Thyroid gland (tissue), 4 donors: ENCODE measurements around the gene NLGN1. TPM values are rescaled to one million over a fixed set of nuclear protein-coding genes. Genes with fewer than 3 reads are reported as not detected.

ENCODE experiments used
- DNase-seq, 2 donors: peaks; one replicate each; pipeline ENCODE4 v3.0.0-alpha.2; 2019
- H3K27ac ChIP-seq, 3 donors: fragments of 200-600 bp; sonication (generic); 1 replicate in 2 of 3; 2 replicates in 1 of 3; pipeline ENCODE4 v1.5.1; 2016 to 2019; ENCODE audit warnings: mild to moderate bottlenecking in 1 of 3, moderate library complexity in 1 of 3
- H3K27me3 ChIP-seq: fragments of 200-600 bp; sonication (generic); one replicate; pipeline ENCODE4 v1.5.1; 2019
- H3K36me3 ChIP-seq, 2 donors: fragments of 200-600 bp; sonication (generic); one replicate each; pipeline ENCODE4 v1.5.1; 2016 to 2019
- H3K4me1 ChIP-seq, 2 donors: fragments of 200-600 bp; sonication (generic); one replicate each; pipeline ENCODE4 v1.5.1; 2017 to 2019
- H3K4me3 ChIP-seq, 3 donors: fragments of 200-600 bp; sonication (generic); replicated peaks in 1 of 3; 1 replicate in 2 of 3; 2 replicates in 1 of 3; pipeline ENCODE4 v1.5.1; 2016; ENCODE audit warnings: mild to moderate bottlenecking in 1 of 3
- H3K9me3 ChIP-seq: fragments of 200-600 bp; sonication (generic); one replicate; pipeline ENCODE4 v1.5.1; 2017
- CTCF ChIP-seq, 6 experiments: fragments of 200-600 bp in 3 of 6; fragments of 450-650 bp in 3 of 6; sonication (generic) in 3 of 6; IDR thresholded peaks; one replicate each; pipeline ENCODE4 v1.5.1; 2016 to 2019; ENCODE audit warnings: antibody characterized with exemption in 6 of 6, mild to moderate bottlenecking in 2 of 6, inconsistent platforms in 1 of 6, moderate library complexity in 1 of 6
- POLR2A ChIP-seq, 2 donors: fragments of 450-650 bp; IDR thresholded peaks; one replicate each; pipeline ENCODE4 v1.6.1; 2017; ENCODE audit warnings: antibody characterized with exemption in 2 of 2, mild to moderate bottlenecking in 2 of 2, moderate library complexity in 1 of 2
- WGBS, 2 donors: methylation state at CpG; one replicate each; pipeline ENCODE4 v1.1.5; 2017; 5-methylcytosine and 5-hydroxymethylcytosine counted together
- intact Hi-C: fragments of 100-400 bp; cut with DNase I; formaldehyde crosslinking; loops from one replicate; pipeline ENCODE4 v1.15.1; 2023
- total RNA-seq, 4 donors: library from RNA; depleted of rRNA; stranded (reverse); fragments of >200 nt; gene quantifications; one replicate each; pipeline ENCODE4 v1.2.3, GENCODE V29; 2016

Gene NLGN1
- total RNA-seq, 4 donors from 2014 or later: 2.4 to 13.9 (median 2.9) TPM

GRCh38 chr3:173463250-173463649 is 65.7 kb downstream of the NLGN1 start:
- no peak for DNase-seq
- Histone ChIP-seq H3K27me3 (no peaks in the 10 kb centered on the region), H3K4me3 (no peak overlapping the region), H3K27ac (no peak overlapping the region), H3K36me3 (no peaks in the 10 kb centered on the region), H3K9me3 (no peaks in the 10 kb centered on the region), H3K4me1 (no peaks in the 10 kb centered on the region)
- 87 to 88% methylated on average over 3 of the region's 3 CpGs for WGBS, 2 donors
- no peak for TF ChIP-seq POLR2A (IDR thresholded peaks at IDR 0.05)
- no peak for TF ChIP-seq CTCF (IDR thresholded peaks at IDR 0.05)
- intact Hi-C loops: no loop called here

- Histone ChIP-seq H3K9me3 (no peaks in the 10 kb centered on the region), H3K27ac (no peak overlapping the region), H3K4me1 (no peaks in the 10 kb centered on the region), H3K27me3 (no peaks in the 10 kb centered on the region), H3K4me3 (no peak overlapping the region), H3K36me3 (no peaks in the 10 kb centered on the region)
- intact Hi-C loops: no loop called here
- TF ChIP-seq CTCF (IDR thresholded peaks at IDR 0.05) (no peak), POLR2A (IDR thresholded peaks at IDR 0.05) (no peak)
- 74 to 86% methylated on average over 1 of the region's 1 CpG for WGBS, 2 donors
- no peak for DNase-seq
Measured at GRCh38 chr3:173465112-173465511, 67.6 kb downstream of the NLGN1 start.

DNA sequence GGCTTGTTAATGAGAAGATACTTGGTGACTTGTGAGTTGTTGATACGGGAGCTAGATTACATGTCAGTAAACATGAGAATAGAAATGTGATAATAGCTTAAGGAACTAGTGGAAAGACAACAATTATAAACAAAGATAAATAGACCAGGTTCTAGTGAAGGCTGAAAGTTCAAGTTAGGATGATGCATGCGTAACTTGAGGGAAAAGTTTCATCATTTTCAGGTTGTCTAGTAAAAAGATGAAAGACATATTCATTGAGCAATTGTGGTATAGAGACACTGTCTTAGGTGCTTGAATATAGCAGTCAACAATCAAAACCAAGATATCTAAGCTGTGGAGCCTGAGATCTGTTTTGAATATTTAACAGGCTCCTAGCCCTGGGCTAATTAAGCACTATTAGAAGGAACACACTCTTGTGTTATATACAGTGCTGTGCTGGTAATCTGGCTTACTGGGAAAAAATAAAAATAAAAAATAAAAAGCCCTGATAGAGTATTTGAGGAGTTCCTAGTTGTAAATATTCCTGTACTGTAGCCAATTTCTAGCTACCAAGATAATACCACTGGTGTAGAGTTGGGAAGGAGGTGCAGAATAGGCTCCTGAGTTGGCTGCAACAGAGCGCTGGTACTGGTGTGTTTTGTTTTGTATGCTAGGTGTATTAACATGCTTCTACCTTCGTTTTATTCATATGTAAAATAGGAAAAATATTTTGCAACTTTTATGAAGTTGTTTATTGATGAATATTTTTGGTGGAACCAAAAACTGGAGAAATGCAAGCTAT is 68.5 kb downstream of the NLGN1 start:
- no peaks in the 10 kb centered on the region for H3K9me3 ChIP-seq
- H3K4me1 ChIP-seq: no peaks in the 10 kb centered on the region
- WGBS, 2 donors: 79 to 80% methylated on average over 4 of the region's 4 CpGs
- no peaks in the 10 kb centered on the region for H3K36me3 ChIP-seq
- no peaks in the 10 kb centered on the region for H3K27me3 ChIP-seq
- no peak for DNase-seq
- H3K27ac ChIP-seq: no peak overlapping the region
- no peak overlapping the region for H3K4me3 ChIP-seq
- TF ChIP-seq POLR2A (IDR thresholded peaks at IDR 0.05) (no peak), CTCF (IDR thresholded peaks at IDR 0.05) (no peak)
- intact Hi-C loops: no loop called here

- Histone ChIP-seq H3K36me3 (no peaks in the 10 kb centered on the region), H3K4me1 (no peaks in the 10 kb centered on the region), H3K27me3 (no peaks in the 10 kb centered on the region), H3K27ac (no peak overlapping the region), H3K4me3 (no peak overlapping the region), H3K9me3 (no peaks in the 10 kb centered on the region)
- no peak for DNase-seq
- intact Hi-C loops: no loop called here
- no peak for TF ChIP-seq CTCF (IDR thresholded peaks at IDR 0.05)
- no peak for TF ChIP-seq POLR2A (IDR thresholded peaks at IDR 0.05)
Measured at GRCh38 chr3:173467501-173467900, 70.0 kb downstream of the NLGN1 start.

- H3K36me3 ChIP-seq: no peaks in the 10 kb centered on the region
- no peak overlapping the region for H3K4me3 ChIP-seq
- 77% methylated on average over 1 of the region's 1 CpG for WGBS, 2 donors
- no peaks in the 10 kb centered on the region for H3K9me3 ChIP-seq
- DNase-seq: no peak
- no peak overlapping the region for H3K27ac ChIP-seq
- intact Hi-C loops: no loop called here
- TF ChIP-seq CTCF (IDR thresholded peaks at IDR 0.05): no peak
- H3K4me1 ChIP-seq: no peaks in the 10 kb centered on the region
- H3K27me3 ChIP-seq: no peaks in the 10 kb centered on the region
Measured at GRCh38 chr3:173473237-173473636, 75.7 kb downstream of the NLGN1 start.
